ENCODE data around the gene CCDC148.
"Not testable (repeated sequence)": the region's sequence is repeated elsewhere in the genome, so short reads cannot be mapped to it uniquely, and the experiment has no call there.

DNA sequence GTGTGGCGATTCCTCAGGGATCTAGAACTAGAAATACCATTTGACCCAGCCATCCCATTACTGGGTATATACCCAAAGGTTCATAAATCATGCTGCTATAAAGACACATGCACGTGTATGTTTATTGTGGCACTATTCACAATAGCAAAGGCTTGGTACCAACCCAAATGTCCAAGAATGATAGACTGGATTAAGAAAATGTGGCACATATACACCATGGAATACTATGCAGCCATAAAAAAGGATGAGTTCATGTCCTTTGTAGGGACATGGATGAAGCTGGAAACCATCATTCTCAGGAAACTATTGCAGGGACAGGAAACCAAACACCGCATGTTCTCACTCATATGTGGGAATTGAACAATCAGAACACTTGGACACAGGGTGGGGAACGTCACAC, 17.5 kb downstream of the CCDC148 start:
- TF ChIP-seq, protein P1, sequence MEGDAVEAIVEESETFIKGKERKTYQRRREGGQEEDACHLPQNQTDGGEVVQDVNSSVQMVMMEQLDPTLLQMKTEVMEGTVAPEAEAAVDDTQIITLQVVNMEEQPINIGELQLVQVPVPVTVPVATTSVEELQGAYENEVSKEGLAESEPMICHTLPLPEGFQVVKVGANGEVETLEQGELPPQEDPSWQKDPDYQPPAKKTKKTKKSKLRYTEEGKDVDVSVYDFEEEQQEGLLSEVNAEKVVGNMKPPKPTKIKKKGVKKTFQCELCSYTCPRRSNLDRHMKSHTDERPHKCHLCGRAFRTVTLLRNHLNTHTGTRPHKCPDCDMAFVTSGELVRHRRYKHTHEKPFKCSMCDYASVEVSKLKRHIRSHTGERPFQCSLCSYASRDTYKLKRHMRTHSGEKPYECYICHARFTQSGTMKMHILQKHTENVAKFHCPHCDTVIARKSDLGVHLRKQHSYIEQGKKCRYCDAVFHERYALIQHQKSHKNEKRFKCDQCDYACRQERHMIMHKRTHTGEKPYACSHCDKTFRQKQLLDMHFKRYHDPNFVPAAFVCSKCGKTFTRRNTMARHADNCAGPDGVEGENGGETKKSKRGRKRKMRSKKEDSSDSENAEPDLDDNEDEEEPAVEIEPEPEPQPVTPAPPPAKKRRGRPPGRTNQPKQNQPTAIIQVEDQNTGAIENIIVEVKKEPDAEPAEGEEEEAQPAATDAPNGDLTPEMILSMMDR (IDR thresholded peaks at IDR 0.05 in 2 of 3, conservative IDR thresholded peaks at IDR 0.05 in 1 of 3; ENCODE audit: control insufficient read depth in 2 of 3, extremely low read depth in 1 of 3, insufficient read depth in 1 of 3, low read depth in 3 of 3, low read length in 3 of 3): not testable (repeated sequence)
- not testable (repeated sequence) for TF ChIP-seq STAT3 (IDR thresholded peaks at IDR 0.05; ENCODE audit: low read depth, low read length); MYC (IDR thresholded peaks at IDR 0.05; ENCODE audit: insufficient read depth, insufficient read length, insufficient replicate concordance, low read length, severe bottlenecking); KDM1A (IDR thresholded peaks at IDR 0.05; ENCODE audit: borderline replicate concordance); PBX3 (IDR thresholded peaks at IDR 0.05; ENCODE audit: insufficient replicate concordance, low read depth, low read length); CBX3 (IDR thresholded peaks at IDR 0.05; ENCODE audit: borderline replicate concordance, low read depth); SRF (IDR thresholded peaks at IDR 0.05; ENCODE audit: low read depth in 2 of 2, low read length in 2 of 2); POLR2A (IDR thresholded peaks at IDR 0.05; ENCODE audit: low read depth, low read length); CREB1 (IDR thresholded peaks at IDR 0.05; ENCODE audit: low read depth); ATF7 (IDR thresholded peaks at IDR 0.05; ENCODE audit: low read depth); TCF3 (IDR thresholded peaks at IDR 0.05; ENCODE audit: borderline replicate concordance, insufficient read depth, low read depth, low read length)
- TF ChIP-seq, protein P2, sequence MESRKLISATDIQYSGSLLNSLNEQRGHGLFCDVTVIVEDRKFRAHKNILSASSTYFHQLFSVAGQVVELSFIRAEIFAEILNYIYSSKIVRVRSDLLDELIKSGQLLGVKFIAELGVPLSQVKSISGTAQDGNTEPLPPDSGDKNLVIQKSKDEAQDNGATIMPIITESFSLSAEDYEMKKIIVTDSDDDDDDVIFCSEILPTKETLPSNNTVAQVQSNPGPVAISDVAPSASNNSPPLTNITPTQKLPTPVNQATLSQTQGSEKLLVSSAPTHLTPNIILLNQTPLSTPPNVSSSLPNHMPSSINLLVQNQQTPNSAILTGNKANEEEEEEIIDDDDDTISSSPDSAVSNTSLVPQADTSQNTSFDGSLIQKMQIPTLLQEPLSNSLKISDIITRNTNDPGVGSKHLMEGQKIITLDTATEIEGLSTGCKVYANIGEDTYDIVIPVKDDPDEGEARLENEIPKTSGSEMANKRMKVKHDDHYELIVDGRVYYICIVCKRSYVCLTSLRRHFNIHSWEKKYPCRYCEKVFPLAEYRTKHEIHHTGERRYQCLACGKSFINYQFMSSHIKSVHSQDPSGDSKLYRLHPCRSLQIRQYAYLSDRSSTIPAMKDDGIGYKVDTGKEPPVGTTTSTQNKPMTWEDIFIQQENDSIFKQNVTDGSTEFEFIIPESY (IDR thresholded peaks at IDR 0.05): not testable (repeated sequence)
- TF ChIP-seq, protein P3, sequence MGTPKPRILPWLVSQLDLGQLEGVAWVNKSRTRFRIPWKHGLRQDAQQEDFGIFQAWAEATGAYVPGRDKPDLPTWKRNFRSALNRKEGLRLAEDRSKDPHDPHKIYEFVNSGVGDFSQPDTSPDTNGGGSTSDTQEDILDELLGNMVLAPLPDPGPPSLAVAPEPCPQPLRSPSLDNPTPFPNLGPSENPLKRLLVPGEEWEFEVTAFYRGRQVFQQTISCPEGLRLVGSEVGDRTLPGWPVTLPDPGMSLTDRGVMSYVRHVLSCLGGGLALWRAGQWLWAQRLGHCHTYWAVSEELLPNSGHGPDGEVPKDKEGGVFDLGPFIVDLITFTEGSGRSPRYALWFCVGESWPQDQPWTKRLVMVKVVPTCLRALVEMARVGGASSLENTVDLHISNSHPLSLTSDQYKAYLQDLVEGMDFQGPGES (IDR thresholded peaks at IDR 0.05): not testable (repeated sequence)
- TF ChIP-seq, protein P4, sequence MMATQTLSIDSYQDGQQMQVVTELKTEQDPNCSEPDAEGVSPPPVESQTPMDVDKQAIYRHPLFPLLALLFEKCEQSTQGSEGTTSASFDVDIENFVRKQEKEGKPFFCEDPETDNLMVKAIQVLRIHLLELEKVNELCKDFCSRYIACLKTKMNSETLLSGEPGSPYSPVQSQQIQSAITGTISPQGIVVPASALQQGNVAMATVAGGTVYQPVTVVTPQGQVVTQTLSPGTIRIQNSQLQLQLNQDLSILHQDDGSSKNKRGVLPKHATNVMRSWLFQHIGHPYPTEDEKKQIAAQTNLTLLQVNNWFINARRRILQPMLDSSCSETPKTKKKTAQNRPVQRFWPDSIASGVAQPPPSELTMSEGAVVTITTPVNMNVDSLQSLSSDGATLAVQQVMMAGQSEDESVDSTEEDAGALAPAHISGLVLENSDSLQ (IDR thresholded peaks at IDR 0.05): not testable (repeated sequence)
